Endometrial microvascular endothelial cells (primary cell): ENCODE data around the gene CAPN1. TPM values are rescaled to one million over a fixed set of nuclear protein-coding genes. Genes with fewer than 3 reads are reported as not detected.

ENCODE experiments used
- in situ Hi-C: cut with HindIII; loops from 2 replicates; pipeline ENCODE4 v1.10.0; 2017; ENCODE audit warnings: low sequenced_read_pairs, low pct_unique_long_range_greater_than_20kb; ENCODE audit errors: inconsistent ontology term
- total RNA-seq: library from RNA; depleted of rRNA; stranded (reverse); fragments of >200 nt; gene quantifications from one replicate; pipeline ENCODE4 v1.2.3, GENCODE V29; 2015; ENCODE audit errors: inconsistent ontology term

CAPN1 gene
- total RNA-seq, 1 donor from 2014 or later: 159 TPM

DNA sequence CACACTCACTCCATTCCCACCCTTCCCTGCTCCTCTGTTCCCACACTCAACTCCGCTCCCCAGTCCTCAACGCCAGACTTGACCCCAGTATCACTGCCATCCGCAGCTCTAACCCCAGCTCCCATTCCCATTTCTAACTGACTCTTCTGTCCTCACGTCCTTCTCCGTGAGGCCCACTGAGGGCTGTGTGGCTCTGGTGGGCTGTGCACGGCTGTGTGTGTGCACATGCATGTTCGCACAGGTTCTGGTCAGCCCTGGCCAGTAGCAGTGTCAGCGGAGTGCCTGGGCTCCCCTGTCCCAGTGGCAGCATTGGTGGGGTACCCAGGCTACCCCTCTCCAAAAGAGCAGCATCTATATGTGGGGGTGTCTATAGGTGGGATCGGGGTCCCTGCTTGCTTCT, 5.0 kb downstream of the CAPN1 start:
- in situ Hi-C loops: no loop called here

DNA sequence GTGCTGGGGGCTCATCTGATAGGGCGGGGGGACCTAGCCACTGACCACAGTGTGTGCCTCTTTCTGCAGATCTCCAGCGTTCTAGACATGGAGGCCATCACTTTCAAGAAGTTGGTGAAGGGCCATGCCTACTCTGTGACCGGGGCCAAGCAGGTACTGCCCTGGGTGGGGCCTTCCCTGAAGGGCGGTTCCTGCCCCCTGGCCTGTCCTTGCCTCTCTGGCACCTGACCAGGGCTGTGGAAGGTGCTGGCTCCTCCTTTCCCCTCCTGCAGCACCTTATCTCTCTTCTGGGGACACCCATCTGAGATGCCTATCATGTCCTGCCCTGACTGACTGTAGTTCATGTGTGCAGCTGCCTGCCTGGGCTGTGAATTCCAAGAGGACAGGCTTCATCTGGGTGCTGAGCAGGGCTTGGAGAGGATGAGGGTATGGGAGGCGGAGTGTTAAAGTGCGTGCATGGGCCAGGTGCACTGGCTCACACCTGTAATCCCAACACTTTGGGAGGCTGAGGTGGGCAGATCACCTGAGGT, 5.5 kb downstream of the CAPN1 start:
- in situ Hi-C loops: no loop called here

DNA sequence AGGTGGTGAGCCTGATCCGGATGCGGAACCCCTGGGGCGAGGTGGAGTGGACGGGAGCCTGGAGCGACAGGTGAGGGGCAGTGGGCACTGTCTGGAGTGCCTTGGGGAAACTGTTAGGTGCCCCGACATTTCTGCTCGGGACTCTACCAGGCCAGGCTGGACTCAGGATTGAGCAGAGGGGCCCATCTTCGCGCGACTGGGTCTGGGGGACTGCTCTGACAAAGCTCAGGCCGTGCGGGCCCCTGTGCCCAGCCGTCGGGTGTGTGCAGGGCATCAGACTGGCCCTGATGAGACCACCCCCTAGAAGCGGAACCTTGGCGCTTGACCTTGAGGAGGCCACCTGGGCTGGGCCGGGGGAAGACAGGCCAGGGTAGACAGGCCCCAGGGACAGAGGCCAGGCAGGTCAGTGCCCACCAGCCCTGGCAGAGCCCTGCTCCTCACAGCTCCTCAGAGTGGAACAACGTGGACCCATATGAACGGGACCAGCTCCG, 6.3 kb downstream of the CAPN1 start:
- in situ Hi-C loops: no loop called here

DNA sequence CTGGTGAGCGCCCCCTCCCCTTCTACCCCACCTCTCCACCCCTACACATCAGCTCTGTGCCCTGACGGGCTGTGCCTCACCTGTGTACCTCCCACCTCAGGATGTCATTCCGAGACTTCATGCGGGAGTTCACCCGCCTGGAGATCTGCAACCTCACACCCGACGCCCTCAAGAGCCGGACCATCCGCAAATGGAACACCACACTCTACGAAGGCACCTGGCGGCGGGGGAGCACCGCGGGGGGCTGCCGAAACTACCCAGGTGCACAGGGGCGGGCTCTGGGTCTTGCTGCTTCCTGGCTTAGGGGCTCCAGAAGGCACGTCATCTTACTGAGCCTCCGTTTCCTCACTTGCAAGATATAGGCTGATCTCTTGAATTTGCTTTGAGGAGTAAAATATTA, 6.8 kb downstream of the CAPN1 start:
- in situ Hi-C loops: no loop called here

DNA sequence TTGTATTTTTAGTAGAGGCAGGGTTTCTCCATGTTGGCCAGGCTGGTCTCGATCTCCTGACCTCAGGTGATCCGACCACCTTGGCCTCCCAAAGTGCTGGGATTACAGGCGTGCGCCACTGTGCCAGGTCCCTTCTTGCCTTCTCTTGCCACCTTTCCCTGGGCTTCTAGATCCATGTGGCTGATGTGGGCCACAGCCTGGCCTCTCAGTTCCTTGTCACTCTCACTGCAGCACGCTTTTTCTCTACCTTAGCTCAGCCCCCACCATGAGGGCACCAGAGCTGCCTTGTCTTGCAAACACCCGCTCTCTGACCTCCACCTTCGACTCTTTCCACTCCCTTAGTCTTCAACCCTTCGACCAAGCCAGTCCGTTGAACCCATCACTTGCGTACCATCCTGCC, 7.5 kb downstream of the CAPN1 start:
- in situ Hi-C loops: no loop called here

DNA sequence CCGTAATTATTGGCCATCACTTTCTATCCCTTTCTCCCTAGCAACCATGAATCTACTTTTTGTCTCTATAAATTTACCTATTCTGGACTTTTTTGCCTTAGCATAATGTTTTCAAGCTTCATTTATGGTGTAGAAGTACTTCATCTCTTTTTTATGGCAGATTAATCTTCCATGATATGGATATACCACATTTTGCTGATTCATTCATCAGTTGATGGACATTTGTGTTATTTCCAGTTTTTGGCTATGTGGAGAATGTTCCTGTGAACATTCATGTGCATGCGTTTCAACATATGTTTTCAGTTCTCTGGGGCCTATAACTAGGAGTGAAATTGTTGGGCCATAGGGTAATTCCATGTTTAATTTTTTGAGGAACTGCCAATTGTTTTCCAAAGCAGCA, 12.8 kb downstream of the CAPN1 start:
- in situ Hi-C loops: no loop called here

DNA sequence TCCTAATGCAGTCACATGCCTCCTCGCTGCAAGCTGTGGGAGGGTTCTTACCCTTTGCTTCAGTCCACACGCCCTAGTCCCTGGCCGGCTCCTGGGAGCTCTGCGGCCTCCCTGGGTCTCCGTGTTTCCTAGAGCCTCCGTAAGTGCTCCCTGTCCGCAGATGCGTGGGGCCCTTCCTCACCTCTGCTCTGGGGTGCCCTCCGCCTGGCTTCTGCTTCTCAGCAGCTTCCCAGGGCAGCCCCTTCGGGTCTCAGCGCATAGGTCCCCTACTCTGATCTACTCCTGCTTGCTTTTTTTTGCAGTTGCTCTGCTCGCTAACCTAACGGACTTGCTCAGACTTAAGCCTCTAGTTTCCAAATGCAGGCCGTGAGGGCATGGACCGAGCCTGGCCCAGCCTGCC, 22.4 kb downstream of the CAPN1 start:
- in situ Hi-C loops: no loop called here

DNA sequence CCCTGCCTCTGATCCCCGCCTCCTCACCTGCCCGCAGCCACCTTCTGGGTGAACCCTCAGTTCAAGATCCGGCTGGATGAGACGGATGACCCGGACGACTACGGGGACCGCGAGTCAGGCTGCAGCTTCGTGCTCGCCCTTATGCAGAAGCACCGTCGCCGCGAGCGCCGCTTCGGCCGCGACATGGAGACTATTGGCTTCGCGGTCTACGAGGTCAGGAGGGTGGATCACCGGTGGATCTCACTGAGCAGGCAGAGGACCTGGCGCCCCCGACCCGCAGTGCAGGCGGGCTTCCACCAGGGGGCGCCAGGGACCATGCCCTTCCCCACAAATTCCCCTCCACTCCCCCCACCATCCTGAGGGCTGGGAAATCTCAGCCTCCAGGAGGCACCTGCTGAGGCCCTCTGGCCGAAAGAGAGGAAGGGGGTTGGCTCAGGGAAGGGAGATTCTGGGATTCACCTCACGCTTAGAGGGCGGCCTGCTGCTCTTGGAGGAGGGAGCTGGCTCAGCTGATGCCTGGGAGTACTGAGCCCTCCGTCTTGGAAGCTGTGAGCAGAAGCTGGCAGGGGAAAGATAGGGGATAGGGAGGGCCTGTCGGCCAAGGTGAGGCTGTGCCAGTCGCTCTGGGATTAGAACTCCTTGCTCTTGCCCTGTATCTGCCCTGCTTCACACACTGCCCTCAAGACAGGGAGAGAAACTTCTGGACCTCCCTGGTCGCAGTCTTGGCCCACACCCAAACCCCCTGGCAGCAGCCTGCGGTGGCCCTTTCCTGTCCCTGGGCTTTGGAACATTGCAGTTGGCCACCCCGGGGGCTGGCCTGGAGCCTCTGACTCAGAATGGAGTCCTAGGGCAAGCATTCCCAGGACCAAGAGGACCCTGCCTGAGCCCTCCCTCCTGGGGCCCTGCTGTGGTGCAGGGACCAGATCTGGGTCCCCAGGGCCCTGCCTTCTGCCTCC, 23.2 kb downstream of the CAPN1 start:
- in situ Hi-C loops: no loop called here

DNA sequence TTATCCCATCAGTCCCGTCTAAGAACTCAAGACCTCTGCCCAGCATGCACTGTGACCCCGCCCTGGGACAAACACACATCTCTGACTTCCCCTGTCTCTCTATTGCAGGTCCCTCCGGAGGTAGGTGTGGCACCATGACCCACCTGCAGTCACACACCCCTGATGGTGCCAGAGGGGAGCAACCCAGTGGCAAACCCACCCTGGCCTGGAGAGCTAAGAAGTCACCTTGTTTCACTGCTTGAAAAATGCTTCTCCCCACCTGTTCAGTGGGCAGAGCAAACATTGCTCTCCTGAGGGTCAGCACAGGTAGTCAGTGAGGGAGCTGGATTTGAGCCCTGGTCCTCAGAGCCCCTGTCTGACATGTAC, 23.9 kb downstream of the CAPN1 start:
- in situ Hi-C loops: no loop called here

DNA sequence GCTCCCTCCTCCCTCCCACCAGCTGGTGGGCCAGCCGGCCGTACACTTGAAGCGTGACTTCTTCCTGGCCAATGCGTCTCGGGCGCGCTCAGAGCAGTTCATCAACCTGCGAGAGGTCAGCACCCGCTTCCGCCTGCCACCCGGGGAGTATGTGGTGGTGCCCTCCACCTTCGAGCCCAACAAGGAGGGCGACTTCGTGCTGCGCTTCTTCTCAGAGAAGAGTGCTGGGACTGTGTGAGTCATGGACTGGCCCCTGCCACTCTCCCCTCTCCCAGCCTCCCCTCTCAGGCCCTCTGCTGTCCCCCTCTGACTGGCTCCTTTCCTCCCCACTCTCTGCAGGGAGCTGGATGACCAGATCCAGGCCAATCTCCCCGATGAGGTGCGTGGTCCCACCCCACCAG, 24.7 kb downstream of the CAPN1 start:
- in situ Hi-C loops: no loop called here

DNA sequence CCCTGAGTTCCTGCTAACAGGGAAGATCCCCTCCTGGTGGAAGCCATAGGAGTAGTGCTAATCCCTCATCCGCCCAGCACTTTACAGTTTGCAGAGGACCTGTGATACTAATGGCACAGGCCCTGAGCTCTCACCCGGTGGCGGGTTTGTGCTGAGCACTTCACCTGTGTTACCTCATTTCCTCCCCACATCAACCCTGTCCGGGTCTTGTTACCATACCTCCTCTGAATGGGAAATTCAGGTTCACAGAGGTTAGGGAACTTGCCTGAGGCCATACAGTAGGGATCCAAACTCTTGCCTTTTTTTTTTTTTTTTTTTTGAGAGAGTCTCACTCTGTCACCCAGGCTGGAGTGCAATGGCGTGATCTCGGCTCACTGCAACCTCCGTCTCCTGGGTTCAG, 25.2 kb downstream of the CAPN1 start:
- in situ Hi-C loops: no loop called here

DNA sequence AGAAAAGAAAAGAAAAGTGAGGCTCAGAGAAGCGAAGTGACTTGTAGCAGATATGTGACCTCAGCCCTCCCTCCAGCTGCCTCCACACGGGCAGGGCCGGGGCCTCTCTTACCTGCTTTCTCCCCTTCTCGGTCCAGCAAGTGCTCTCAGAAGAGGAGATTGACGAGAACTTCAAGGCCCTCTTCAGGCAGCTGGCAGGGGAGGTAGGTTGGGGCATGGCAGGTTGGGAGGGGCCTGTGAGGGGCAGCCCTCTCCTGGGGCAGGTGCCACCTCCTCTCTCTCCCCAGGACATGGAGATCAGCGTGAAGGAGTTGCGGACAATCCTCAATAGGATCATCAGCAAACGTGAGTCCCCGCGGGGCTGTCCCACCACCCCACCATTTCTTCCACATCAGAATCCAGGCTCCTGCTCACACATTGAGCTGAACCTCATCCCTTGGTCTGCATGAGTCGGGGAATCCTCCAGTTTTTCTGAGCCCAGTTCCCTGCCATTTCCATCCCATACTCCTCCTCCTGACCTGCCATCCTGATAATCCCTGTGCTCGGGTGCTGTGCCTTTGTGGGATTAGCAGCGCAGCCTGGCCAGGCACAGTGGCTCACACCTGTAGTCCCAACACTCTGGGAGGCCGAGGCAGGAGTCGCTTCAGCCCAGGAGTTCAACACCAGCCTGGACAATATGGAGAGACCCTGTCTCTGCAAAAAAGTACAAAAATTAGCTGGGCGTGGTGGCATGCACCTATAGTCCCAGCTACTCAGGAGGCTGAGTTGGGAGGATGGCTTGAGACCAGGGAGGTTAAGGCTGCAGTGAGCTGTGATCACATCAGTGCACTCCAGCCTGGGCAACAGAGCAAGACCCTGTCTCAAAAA, 26.4 kb downstream of the CAPN1 start:
- in situ Hi-C loops: no loop called here

DNA sequence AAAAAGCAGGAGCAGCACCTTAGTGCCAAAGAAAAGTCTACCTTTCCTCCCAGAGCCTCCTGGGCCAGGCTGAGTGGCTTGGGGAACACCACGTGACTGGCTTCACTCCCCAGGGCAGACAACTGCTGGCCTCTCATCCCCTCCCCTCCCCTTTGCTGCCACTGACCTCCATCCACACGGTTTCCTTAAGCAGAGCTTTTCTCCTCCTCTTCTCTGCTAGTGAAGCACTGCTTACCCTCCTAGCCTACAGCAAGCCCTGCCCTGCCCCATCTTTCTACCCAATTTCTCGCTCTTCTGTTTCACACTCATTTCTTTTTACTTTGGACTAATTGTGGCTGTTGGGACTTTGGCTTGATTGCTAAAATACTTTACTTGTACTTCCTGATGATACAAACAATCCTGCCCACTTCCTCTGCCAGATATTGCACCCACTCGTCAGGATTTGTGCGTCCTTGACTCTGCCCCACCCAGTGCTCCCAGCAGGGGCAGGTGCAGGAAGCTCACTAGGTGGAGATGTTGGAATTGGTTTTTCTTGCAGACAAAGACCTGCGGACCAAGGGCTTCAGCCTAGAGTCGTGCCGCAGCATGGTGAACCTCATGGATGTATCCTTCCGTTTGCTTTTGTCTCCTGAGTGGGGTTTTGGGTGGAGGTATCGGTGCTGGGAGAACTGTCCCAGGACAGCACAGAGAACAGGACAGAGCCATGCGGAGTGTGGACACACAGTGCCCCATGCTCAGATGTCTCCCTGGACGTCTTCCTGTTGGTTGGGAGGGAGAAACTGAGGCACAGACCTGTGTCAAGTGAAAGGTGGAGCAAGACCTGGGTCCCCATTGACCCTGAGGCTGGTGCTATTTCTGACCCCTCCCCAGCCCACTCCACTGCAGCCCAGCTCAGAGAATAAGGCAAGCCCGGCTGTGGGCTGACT, 27.3 kb downstream of the CAPN1 start:
- in situ Hi-C loops: no loop called here

DNA sequence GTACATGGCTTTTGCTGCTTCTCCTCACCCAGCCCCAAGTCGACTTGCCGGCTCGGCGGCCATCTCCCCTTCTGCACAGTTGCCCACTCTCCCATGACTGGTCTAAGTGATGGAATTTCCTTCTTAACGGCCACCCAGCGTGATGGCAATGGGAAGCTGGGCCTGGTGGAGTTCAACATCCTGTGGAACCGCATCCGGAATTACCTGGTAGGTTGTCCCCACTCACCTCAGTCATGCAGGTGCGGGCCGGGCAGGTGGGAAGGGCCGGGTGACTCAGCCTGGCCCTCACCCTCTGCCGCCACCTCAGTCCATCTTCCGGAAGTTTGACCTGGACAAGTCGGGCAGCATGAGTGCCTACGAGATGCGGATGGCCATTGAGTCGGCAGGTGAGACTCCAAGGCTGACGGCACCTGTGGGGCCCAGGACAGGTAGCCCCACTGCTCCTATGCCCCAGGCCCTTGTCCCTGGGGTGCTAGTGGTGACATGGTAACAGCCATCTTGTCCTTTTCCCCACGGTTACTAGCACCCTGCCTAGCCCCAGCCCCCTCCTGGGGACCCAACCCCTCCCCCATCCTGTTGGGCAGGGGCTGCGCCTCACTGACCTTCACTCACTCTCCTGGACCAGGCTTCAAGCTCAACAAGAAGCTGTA, 28.1 kb downstream of the CAPN1 start:
- in situ Hi-C loops: no loop called here

DNA sequence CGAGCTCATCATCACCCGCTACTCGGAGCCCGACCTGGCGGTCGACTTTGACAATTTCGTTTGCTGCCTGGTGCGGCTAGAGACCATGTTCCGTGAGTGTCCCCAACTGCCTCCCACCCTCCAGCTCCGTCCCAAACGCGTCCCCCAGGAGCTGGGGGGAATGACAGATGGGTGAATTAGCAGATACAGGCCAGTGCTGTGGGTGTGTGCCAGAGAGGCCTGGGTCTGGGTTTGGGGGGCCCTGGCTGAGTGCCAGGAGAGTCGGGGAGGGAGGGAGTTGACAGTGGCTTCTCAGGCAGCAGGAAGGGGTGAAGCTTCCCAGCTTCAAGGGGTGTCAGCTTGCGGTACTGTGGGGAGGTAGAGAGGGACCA, 28.6 kb downstream of the CAPN1 start:
- in situ Hi-C loops: no loop called here

DNA sequence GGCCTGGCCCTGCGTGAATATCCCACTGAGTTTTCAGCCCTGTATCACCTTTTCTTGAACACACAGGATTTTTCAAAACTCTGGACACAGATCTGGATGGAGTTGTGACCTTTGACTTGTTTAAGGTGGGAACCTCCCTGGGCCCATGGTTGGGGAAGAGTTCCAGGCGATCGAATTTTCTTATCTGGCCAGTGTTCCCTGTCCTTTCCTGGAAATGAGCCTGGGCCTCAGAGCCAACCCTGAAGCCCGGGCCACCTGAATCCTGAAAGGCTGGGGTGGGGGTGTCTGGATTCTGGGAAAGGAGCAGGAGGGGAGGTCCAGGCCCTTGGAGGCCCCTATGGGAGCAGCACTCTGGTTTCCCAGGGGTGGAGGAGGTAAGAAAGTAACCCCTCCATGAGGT, 29.0 kb downstream of the CAPN1 start:
- in situ Hi-C loops: no loop called here

DNA sequence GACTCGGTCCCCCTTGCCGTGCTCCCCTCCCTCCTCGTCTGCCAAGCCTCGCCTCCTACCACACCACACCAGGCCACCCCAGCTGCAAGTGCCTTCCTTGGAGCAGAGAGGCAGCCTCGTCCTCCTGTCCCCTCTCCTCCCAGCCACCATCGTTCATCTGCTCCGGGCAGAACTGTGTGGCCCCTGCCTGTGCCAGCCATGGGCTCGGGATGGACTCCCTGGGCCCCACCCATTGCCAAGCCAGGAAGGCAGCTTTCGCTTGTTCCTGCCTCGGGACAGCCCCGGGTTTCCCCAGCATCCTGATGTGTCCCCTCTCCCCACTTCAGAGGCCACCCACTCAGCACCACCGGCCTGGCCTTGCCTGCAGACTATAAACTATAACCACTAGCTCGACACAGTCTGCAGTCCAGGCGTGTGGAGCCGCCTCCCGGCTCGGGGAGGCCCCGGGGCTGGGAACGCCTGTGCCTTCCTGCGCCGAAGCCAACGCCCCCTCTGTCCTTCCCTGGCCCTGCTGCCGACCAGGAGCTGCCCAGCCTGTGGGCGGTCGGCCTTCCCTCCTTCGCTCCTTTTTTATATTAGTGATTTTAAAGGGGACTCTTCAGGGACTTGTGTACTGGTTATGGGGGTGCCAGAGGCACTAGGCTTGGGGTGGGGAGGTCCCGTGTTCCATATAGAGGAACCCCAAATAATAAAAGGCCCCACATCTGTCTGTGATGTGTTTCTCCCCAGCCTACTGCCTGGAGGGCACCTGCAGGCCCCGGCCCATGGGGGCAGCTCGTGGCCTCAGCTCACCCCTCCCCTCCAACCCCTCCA, 29.8 kb downstream of the CAPN1 start:
- in situ Hi-C loops: no loop called here
